Left ventricle myocardium inferior (tissue), 1 donor: ENCODE results near the gene GPATCH2L. TPM values are rescaled to one million over a fixed set of nuclear protein-coding genes. Genes with fewer than 3 reads are reported as not detected.

Experiments used
- DNase-seq: peaks from one replicate; pipeline ENCODE4 v3.0.0-alpha.2; 2020
- H3K27ac ChIP-seq: fragments of 200-600 bp; replicated peaks from 2 replicates; pipeline ENCODE4 v1.8.0; 2021
- H3K27me3 ChIP-seq: fragments of 200-600 bp; 2 replicates; pipeline ENCODE4 v1.8.0; 2021; ENCODE audit warnings: low read depth
- H3K36me3 ChIP-seq: fragments of 200-600 bp; 2 replicates; pipeline ENCODE4 v1.8.0; 2021
- H3K4me1 ChIP-seq: fragments of 200-600 bp; 2 replicates; pipeline ENCODE4 v1.8.0; 2021
- H3K4me3 ChIP-seq: fragments of 200-600 bp; 2 replicates; pipeline ENCODE4 v1.8.0; 2021; ENCODE audit warnings: mild to moderate bottlenecking, moderate library complexity
- H3K9me3 ChIP-seq: fragments of 200-600 bp; replicated peaks from 2 replicates; pipeline ENCODE4 v1.8.0; 2021
- CTCF ChIP-seq: fragments of 200-600 bp; IDR thresholded peaks from 2 replicates; pipeline ENCODE4 v1.8.0; 2021; ENCODE audit warnings: antibody characterized with exemption, mild to moderate bottlenecking, borderline replicate concordance
- intact Hi-C: fragments of 100-400 bp; cut with micrococcal nuclease; formaldehyde crosslinking; loops from one replicate; pipeline ENCODE4 v1.11.0; 2022
- total RNA-seq: library from RNA; stranded (reverse); fragmentation: NEBNext Ultra II Directional; extraction: Animal tissue kit (Norgen Biotek cat#: 25700); gene quantifications from one replicate; pipeline ENCODE4 v1.2.1, GENCODE V29; 2021
- donor health status: DM: no; HTN: yes; CAD: no; lungs with severe emphysema.

GPATCH2L gene
- total RNA-seq, 1 donor from 2014 or later, result 26.5 TPM

GRCh38 chr14:76250302-76250701, 98.6 kb downstream of the GPATCH2L start:
- DNase-seq, result no peak

GRCh38 chr14:76252471-76252870, 100.7 kb downstream of the GPATCH2L start:
- no peaks in the 10 kb centered on the region for H3K4me1 ChIP-seq
- H3K36me3 ChIP-seq, result no peaks in the 10 kb centered on the region
- no peak for DNase-seq
- H3K9me3 ChIP-seq, result no peaks in the 10 kb centered on the region
- no peaks in the 10 kb centered on the region for H3K27me3 ChIP-seq
- no peak overlapping the region for H3K27ac ChIP-seq
- TF ChIP-seq CTCF, result no peak
- H3K4me3 ChIP-seq, result no peak overlapping the region
- intact Hi-C loops, result no loop called here

More at GRCh38 chr14:76250302-76250701, 98.6 kb downstream of the GPATCH2L start:
- Histone ChIP-seq H3K4me3 (no peak overlapping the region), H3K36me3 (no peaks in the 10 kb centered on the region), H3K27ac (no peak overlapping the region), H3K4me1 (no peaks in the 10 kb centered on the region), H3K9me3 (no peaks in the 10 kb centered on the region), H3K27me3 (no peaks in the 10 kb centered on the region)
- no peak for TF ChIP-seq CTCF
- intact Hi-C loops, result no loop called here

GRCh38 chr14:76253111-76253510, 101.4 kb downstream of the GPATCH2L start:
- Histone ChIP-seq H3K4me3 (no peak overlapping the region), H3K36me3 (no peaks in the 10 kb centered on the region)
- TF ChIP-seq CTCF, result no peak

GRCh38 chr14:76256545-76256944, 104.8 kb downstream of the GPATCH2L start:
- no peak overlapping the region for H3K27ac ChIP-seq
- no peaks in the 10 kb centered on the region for H3K27me3 ChIP-seq
- no peak for TF ChIP-seq CTCF
- no peaks in the 10 kb centered on the region for H3K36me3 ChIP-seq
- intact Hi-C loops, result no loop called here
- DNase-seq, result no peak
- no peak overlapping the region for H3K4me3 ChIP-seq
- no peaks in the 10 kb centered on the region for H3K4me1 ChIP-seq
- H3K9me3 ChIP-seq, result no peaks in the 10 kb centered on the region

More at GRCh38 chr14:76253111-76253510, 101.4 kb downstream of the GPATCH2L start:
- intact Hi-C loops, result no loop called here
- DNase-seq, result no peak
- Histone ChIP-seq H3K27ac (no peak overlapping the region), H3K27me3 (no peaks in the 10 kb centered on the region), H3K4me1 (no peaks in the 10 kb centered on the region), H3K9me3 (no peaks in the 10 kb centered on the region)

GRCh38 chr14:76257111-76257803, 105.5 kb downstream of the GPATCH2L start:
- Histone ChIP-seq H3K27me3 (no peaks in the 10 kb centered on the region), H3K27ac (no peak overlapping the region), H3K4me1 (no peaks in the 10 kb centered on the region), H3K4me3 (no peak overlapping the region), H3K9me3 (no peaks in the 10 kb centered on the region), H3K36me3 (no peaks in the 10 kb centered on the region)
- no peak for TF ChIP-seq CTCF
- intact Hi-C loops, result no loop called here
- DNase-seq, result no peak
